Esophagus squamous epithelium (tissue), 4 donors: ENCODE measurements around the gene TOB2.

Source experiments
- CTCF ChIP-seq, 6 experiments: fragments of 450-650 bp in 4 of 6; fragments of 200-600 bp in 2 of 6; sonication (generic) in 2 of 6; IDR thresholded peaks; one replicate each; pipeline ENCODE4 v1.5.1; 2016 to 2019; ENCODE audit warnings: antibody characterized with exemption in 6 of 6, mild to moderate bottlenecking in 4 of 6, moderate library complexity in 4 of 6
- POLR2A ChIP-seq, 4 donors: fragments of 450-650 bp; IDR thresholded peaks; one replicate each; pipeline ENCODE4 v1.6.1; 2017; ENCODE audit warnings: antibody characterized with exemption in 4 of 4, mild to moderate bottlenecking in 4 of 4, moderate library complexity in 3 of 4

GRCh38 chr22:41415554-41415953, 31.0 kb downstream of the TOB2 start:
- no peak for TF ChIP-seq POLR2A (IDR thresholded peaks at IDR 0.05)
- no peak for TF ChIP-seq CTCF (IDR thresholded peaks at IDR 0.05)
